ENCODE measurements around the gene TSPAN11.

Gene TSPAN11

GRCh38 chr12:30934811-30935210, 8.3 kb downstream of the TSPAN11 start:
- H3K4me3 ChIP-seq (ENCODE audit: low read depth, low read length), result no peak overlapping the region
- no peak for DNase-seq (ENCODE audit: low read depth)
- TF ChIP-seq, protein P1, sequence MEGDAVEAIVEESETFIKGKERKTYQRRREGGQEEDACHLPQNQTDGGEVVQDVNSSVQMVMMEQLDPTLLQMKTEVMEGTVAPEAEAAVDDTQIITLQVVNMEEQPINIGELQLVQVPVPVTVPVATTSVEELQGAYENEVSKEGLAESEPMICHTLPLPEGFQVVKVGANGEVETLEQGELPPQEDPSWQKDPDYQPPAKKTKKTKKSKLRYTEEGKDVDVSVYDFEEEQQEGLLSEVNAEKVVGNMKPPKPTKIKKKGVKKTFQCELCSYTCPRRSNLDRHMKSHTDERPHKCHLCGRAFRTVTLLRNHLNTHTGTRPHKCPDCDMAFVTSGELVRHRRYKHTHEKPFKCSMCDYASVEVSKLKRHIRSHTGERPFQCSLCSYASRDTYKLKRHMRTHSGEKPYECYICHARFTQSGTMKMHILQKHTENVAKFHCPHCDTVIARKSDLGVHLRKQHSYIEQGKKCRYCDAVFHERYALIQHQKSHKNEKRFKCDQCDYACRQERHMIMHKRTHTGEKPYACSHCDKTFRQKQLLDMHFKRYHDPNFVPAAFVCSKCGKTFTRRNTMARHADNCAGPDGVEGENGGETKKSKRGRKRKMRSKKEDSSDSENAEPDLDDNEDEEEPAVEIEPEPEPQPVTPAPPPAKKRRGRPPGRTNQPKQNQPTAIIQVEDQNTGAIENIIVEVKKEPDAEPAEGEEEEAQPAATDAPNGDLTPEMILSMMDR (IDR thresholded peaks at IDR 0.05; ENCODE audit: low read depth, low read length, missing control alignments), result no peak
- in situ Hi-C loops (cut with HindIII; ENCODE audit: low sequenced_read_pairs), result loop anchor here (5.0 kb wide), 1 partner anchor 37 kb away; no protein-coding TSS in a partner anchor

- DNase-seq (ENCODE audit: low read depth), result no peak
- TF ChIP-seq, protein P1 (IDR thresholded peaks at IDR 0.05; ENCODE audit: low read depth, low read length, missing control alignments), result no peak
- no peak overlapping the region for H3K4me3 ChIP-seq (ENCODE audit: low read depth, low read length)
- in situ Hi-C loops (cut with HindIII; ENCODE audit: low sequenced_read_pairs), result loop anchor here (5.0 kb wide), 1 partner anchor 36 kb away; no protein-coding TSS in a partner anchor
Measured at GRCh38 chr12:30936036-30936435, 9.5 kb downstream of the TSPAN11 start.

DNA sequence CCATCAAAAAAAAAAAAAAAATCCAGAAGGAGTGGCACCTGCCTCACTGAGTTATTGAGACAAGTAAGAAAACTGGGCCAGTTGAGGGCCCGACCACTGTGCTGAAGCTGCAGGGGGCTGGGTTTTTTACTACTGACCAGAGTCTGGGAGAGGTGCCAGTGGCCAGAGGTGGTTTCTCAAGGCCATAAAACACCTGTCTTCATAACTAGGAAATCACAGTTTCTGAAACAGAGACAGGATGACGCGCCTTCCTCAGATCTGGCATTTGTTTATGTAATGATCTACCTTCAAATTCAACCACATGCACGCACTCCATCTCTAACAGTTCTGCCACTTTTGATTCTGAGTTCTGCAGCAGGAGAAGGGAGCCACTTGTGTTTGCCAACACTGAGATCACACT, 12.7 kb downstream of the TSPAN11 start:
- in situ Hi-C loops (cut with HindIII; ENCODE audit: low sequenced_read_pairs), result loop anchor here (5.0 kb wide), 1 partner anchor 33 kb away; no protein-coding TSS in a partner anchor
- TF ChIP-seq, protein P1 (IDR thresholded peaks at IDR 0.05; ENCODE audit: low read depth, low read length, missing control alignments), result no peak
- DNase-seq (ENCODE audit: low read depth), result peak; percentile 46
- H3K4me3 ChIP-seq (ENCODE audit: low read depth, low read length), result no peak overlapping the region

DNA sequence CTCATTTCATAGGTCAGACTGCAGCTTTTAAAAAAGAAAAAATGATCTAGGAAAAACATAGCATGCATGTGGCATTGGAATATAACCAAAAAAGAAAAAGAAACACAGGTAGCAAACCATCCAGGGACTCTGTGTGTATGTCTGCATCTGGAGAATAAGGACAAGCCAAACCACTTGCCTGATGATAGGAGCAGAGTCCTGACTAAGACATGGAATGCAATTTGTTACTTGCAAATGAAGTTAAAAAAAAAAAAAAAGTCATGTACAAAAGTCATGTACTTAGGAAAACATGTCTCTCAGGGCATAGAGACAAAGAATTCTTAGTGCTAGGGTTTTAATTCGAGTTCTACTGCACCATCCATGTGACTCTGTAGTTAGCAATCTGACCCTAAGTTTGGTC, 15.9 kb downstream of the TSPAN11 start:
- H3K4me3 ChIP-seq (ENCODE audit: low read depth, low read length), result no peak overlapping the region
- TF ChIP-seq, protein P1 (IDR thresholded peaks at IDR 0.05; ENCODE audit: low read depth, low read length, missing control alignments), result no peak
- in situ Hi-C loops (cut with HindIII; ENCODE audit: low sequenced_read_pairs), result no loop called here
- no peak for DNase-seq (ENCODE audit: low read depth)

- in situ Hi-C loops (cut with HindIII; ENCODE audit: low sequenced_read_pairs), result no loop called here
- no peak for DNase-seq (ENCODE audit: low read depth)
- TF ChIP-seq, protein P1 (IDR thresholded peaks at IDR 0.05; ENCODE audit: low read depth, low read length, missing control alignments), result no peak
- H3K4me3 ChIP-seq (ENCODE audit: low read depth, low read length), result no peak overlapping the region
Measured at GRCh38 chr12:30942936-30943335, 16.4 kb downstream of the TSPAN11 start.

DNA sequence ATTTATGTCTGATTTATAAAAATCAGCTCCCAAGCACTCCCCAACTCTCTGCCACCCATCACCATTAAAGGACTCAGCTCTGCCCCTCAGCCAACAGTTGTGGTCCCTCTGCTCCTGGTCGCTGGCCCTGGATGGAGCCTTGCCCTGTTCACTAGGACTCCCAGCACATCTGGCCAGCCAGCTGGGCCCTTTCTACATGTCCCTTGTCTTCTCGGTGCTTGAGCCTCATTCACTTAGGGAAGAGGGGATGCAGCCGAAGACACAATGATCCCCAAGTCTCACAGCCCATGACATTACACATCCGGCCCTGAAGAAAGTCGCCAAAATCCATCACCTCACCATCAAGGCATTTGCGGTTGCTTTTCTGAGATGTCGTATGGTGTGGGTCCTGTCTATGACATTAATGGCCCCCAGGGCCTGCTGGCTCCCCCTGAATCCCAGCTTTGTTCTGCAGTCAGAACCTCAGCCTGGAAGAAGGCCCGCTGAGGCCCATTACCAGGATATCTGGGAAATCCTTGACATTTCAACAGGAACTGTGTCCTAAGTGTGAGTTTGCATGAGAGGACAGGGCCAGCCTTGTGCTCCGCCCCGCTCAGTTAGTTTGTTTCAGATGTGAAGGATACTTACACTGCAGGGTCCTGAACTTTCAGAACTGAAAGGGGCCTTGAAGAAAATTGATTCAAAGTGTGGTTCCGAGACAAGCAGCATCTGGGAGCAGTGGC, 19.1 kb downstream of the TSPAN11 start:
- in situ Hi-C loops (cut with HindIII; ENCODE audit: low sequenced_read_pairs), result no loop called here
- no peak for DNase-seq (ENCODE audit: low read depth)
- H3K4me3 ChIP-seq (ENCODE audit: low read depth, low read length), result no peak overlapping the region
- TF ChIP-seq, protein P1 (IDR thresholded peaks at IDR 0.05; ENCODE audit: low read depth, low read length, missing control alignments), result no peak

Measured in astrocyte of the cerebellum (primary cell).